ENCODE results near the gene INTS3. TPM values are rescaled to one million over a fixed set of nuclear protein-coding genes. Genes with fewer than 3 reads are reported as not detected.
A peak's percentile ranks its signal among the peaks of the same experiment; 100 is the strongest.

Gene INTS3
- total RNA-seq, 1 donor from 2014 or later: 72.3 TPM

- H3K36me3 ChIP-seq: no peaks in the 10 kb centered on the region
- intact Hi-C loops (cut with DNase I): no loop called here
- H3K27ac ChIP-seq: no peak overlapping the region
- no peak overlapping the region for H3K4me3 ChIP-seq
- DNase-seq (peak; percentile 58), ATAC-seq (no peak)
- no peaks in the 10 kb centered on the region for H3K27me3 ChIP-seq
- H3K4me1 ChIP-seq: peaks cover 23% of the 10 kb centered on the region
- no peaks in the 10 kb centered on the region for H3K9me3 ChIP-seq
- TF ChIP-seq CTCF (IDR thresholded peaks at IDR 0.05): no peak
Measured at GRCh38 chr1:153792631-153793041, 64.8 kb downstream of the INTS3 start.

GRCh38 chr1:153793261-153793972, 65.6 kb downstream of the INTS3 start:
- no peaks in the 10 kb centered on the region for H3K9me3 ChIP-seq
- no peak for TF ChIP-seq CTCF (IDR thresholded peaks at IDR 0.05)
- H3K4me3 ChIP-seq: no peak overlapping the region
- DNase-seq: peak; percentile 53
- intact Hi-C loops (cut with DNase I): no loop called here
- H3K27ac ChIP-seq: no peak overlapping the region
- no peaks in the 10 kb centered on the region for H3K36me3 ChIP-seq
- no peak for ATAC-seq
- H3K27me3 ChIP-seq: no peaks in the 10 kb centered on the region
- H3K4me1 ChIP-seq: peaks cover 23% of the 10 kb centered on the region

- no peaks in the 10 kb centered on the region for H3K36me3 ChIP-seq
- intact Hi-C loops (cut with DNase I): no loop called here
- no peak for TF ChIP-seq CTCF (IDR thresholded peaks at IDR 0.05)
- H3K27me3 ChIP-seq: no peaks in the 10 kb centered on the region
- peak; percentile 54 for DNase-seq
- no peaks in the 10 kb centered on the region for H3K9me3 ChIP-seq
- peaks cover 22% of the 10 kb centered on the region for H3K4me1 ChIP-seq
- no peak overlapping the region for H3K4me3 ChIP-seq
- no peak for ATAC-seq
- H3K27ac ChIP-seq: no peak overlapping the region
Measured at GRCh38 chr1:153793973-153794615, 66.2 kb downstream of the INTS3 start.

GRCh38 chr1:153794624-153795329, 66.9 kb downstream of the INTS3 start:
- Histone ChIP-seq H3K4me1 (peaks cover 15% of the 10 kb centered on the region), H3K4me3 (no peak overlapping the region), H3K27ac (no peak overlapping the region), H3K9me3 (no peaks in the 10 kb centered on the region), H3K36me3 (no peaks in the 10 kb centered on the region), H3K27me3 (no peaks in the 10 kb centered on the region)
- ATAC-seq: no peak
- intact Hi-C loops (cut with DNase I): loop anchor here (5.0 kb wide), 1 partner anchor 193 kb away; the partner anchor contains the start of gene RAB13
- TF ChIP-seq CTCF (IDR thresholded peaks at IDR 0.05): no peak
- DNase-seq: peak; percentile 61

GRCh38 chr1:153795330-153795837, 67.5 kb downstream of the INTS3 start:
- H3K36me3 ChIP-seq: no peaks in the 10 kb centered on the region
- ATAC-seq: no peak
- no peak for TF ChIP-seq CTCF (IDR thresholded peaks at IDR 0.05)
- no peaks in the 10 kb centered on the region for H3K9me3 ChIP-seq
- H3K27ac ChIP-seq: no peak overlapping the region
- H3K4me3 ChIP-seq: no peak overlapping the region
- intact Hi-C loops (cut with DNase I): loop anchor here (5.0 kb wide), 1 partner anchor 192 kb away; the partner anchor contains the start of gene RAB13
- peak; percentile 52 for DNase-seq
- H3K4me1 ChIP-seq: peaks cover 10% of the 10 kb centered on the region
- no peaks in the 10 kb centered on the region for H3K27me3 ChIP-seq

All from upper lobe of right lung (tissue), 1 donor.